ENCODE measurements around the gene TXLNA.

The TXLNA gene

GRCh38 chr1:32184650-32185049, 5.2 kb downstream of the TXLNA start:
- no peak for DNase-seq (ENCODE audit: low read depth in 2 of 2)

DNA sequence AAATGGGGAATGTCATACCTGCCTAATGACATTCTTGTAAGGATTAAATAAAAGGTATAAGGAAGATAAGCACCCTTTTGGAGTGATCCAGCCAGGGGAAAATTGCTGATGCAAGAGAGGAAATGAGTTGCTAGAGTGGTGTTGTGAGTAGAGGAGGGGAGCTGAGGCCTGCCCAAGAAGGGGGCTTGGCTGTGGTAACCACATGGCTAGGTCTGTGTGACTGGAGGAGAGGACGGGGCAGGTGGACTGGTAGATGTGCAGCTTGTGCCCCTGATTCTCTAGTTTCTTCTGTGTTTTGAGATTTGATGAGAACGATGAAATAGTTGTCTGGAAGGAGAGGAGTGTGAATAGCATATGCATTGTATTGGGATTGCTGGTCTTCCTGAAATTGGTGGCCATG, 6.6 kb downstream of the TXLNA start:
- no peak for DNase-seq (ENCODE audit: low read depth in 2 of 2)

- no peak for DNase-seq (ENCODE audit: low read depth in 2 of 2)
Measured at GRCh38 chr1:32186491-32186890, 7.0 kb downstream of the TXLNA start.

GRCh38 chr1:32187850-32188249, 8.4 kb downstream of the TXLNA start:
- DNase-seq (ENCODE audit: low read depth in 2 of 2): no peak

DNA sequence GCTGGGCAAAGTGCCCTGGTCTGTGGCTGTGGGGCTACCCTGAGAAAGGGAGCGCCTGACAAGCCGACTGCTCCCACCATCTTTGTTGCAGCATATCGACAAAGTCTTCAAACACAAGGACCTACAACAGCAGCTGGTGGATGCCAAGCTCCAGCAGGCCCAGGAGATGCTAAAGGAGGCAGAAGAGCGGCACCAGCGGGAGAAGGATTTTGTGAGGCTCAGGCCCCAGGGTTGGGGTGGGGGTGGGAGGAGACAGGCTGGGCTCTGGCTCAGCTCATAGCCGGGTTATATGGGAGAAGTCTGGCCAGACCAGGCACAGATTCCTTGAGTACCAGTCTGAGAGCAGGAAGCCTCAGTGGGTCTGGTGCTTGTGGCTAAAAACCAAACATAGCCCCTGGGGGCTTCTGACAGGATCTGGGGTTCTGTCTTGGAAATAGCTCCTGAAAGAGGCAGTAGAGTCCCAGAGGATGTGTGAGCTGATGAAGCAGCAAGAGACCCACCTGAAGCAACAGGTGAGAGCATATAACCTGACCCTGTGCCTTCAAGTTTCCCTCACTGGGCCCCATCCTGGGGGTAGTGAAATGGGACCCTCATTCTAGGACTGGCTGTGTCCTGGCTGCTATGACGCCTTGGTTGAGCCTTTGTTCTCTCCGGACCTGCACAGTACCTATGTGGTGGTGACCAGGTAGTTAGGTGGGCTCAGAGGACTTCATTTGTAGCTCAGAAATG, 12.9 kb downstream of the TXLNA start:
- no peak for DNase-seq (ENCODE audit: low read depth in 2 of 2)

DNA sequence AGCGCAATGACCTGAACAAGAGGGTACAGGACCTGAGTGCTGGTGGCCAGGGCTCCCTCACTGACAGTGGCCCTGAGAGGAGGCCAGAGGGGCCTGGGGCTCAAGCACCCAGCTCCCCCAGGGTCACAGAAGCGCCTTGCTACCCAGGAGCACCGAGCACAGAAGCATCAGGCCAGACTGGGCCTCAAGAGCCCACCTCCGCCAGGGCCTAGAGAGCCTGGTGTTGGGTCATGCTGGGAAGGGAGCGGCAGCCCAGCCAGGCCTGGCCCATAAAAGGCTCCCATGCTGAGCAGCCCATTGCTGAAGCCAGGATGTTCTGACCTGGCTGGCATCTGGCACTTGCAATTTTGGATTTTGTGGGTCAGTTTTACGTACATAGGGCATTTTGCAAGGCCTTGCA, 15.5 kb downstream of the TXLNA start:
- DNase-seq (ENCODE audit: low read depth in 2 of 2): no peak

DNA sequence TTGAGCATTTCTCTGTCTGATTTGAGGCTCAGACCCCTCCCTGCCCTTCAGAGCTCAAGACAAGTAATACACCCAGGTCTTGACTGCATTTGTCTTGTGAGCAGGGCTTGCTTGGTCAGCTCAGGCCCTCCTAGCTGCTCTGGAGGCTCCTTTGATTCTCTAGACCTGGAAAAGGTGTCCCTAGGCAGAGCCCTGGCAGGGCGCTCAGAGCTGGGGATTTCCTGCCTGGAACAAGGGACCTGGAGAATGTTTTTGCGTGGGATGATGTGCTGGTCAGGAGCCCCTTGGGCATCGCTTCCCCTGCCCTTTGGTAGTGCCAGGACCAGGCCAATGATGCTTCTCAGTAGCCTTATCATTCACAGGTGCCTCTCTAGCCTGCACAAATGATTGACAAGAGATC, 16.1 kb downstream of the TXLNA start:
- no peak for DNase-seq (ENCODE audit: low read depth in 2 of 2)

DNA sequence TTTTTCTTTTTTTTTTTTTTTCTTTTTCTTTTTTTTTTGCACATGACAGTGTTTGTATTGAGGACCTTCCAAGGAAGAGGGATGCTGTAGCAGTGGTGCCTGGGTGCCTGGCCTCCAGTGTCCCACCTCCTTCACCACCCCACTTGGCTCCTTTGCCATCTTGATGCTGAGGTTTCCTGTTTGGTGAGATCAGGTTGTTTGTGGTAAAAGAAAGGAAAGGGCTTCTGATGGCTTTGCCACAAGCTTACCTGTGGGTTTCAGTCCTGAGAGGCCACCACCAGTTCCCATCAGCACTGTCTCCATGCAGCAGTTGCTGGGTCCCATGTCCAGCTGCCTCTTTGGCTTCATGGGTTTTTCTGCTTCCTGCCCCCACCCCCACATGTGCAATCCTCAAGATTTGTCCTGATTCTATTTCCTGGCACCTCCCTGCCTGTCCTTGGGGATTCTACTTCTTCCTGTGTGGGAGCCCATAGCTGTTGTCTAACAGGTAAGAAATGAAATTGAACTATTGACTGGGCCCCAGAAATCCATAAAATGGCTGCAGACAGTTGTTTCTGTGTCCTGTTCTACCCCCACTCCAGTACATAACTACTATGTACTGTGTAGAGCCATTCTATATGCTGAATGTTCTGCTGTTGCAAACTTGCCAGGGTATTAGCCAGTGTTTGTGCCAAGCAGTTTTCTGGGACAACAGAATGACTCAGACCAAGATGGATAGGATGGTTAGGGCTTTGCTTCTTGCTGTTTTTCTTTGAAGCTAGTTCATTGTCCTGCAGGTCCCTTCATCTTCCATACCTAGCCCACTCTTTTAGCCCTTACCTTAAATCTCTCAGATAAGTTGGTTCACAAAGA, 16.7 kb downstream of the TXLNA start:
- DNase-seq (ENCODE audit: low read depth in 2 of 2): no peak

DNA sequence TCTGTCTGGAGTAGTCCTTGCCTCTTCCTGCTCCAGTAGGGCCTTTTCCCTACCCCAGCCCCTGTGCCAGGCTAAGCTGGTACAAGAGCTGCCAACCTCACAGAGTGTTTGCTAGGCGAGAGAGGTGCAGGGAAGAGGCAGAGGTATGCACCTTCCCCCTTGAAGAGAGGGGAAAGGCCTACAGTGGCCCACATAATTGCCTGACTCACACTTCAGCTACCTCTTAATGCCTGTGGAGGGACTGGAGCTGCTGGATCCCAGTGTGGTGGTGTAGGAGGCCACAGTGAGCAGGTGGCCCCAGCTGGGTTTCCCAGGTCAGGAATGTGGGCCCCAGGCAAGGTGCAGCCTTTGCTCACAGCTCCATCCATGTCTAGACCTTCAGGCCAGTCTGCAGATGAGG, 17.6 kb downstream of the TXLNA start:
- DNase-seq (ENCODE audit: low read depth in 2 of 2): no peak

GRCh38 chr1:32197837-32198236, 18.4 kb downstream of the TXLNA start:
- no peak for DNase-seq (ENCODE audit: low read depth in 2 of 2)

DNA sequence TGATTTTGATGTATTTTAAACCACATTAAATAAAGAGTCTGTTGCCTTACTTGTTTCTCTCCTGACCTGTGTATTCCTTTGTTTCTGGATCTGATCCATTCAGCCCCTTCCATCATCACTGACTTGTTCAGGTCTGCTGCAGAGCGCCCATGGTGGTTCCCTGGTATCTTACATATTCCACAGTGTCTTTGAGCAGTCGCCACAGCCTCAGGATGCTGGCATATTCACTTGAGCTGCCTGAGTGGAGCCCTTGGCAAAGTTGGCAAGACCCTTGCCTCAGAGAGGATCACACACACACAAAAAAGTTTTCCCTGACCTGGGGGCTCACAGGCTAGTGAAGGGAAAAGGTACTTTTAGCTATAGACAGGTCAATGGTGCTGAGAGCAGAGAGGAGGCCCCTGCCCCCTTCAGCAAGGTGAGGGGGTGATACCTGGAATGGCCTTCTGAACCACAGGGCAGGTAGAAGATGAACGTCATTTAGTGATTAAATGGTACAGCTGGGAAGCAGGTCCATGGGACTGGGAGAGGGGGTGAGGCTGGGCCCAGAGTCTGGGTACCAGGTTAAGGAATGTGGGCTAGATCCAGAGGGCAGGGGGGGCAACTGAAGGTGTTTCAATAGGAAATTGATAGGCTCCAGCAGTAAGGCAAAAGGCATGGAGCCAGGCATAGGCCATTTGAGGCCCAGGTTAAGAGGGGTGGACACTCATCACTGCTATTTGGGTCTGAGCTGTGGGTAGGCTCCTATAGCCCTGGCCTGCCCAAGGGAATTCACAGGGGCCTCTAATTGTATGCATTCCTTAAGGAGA, 19.0 kb downstream of the TXLNA start:
- DNase-seq (ENCODE audit: low read depth in 2 of 2): no peak

GRCh38 chr1:32199043-32199716, 19.7 kb downstream of the TXLNA start:
- DNase-seq (ENCODE audit: low read depth in 2 of 2): no peak

DNA sequence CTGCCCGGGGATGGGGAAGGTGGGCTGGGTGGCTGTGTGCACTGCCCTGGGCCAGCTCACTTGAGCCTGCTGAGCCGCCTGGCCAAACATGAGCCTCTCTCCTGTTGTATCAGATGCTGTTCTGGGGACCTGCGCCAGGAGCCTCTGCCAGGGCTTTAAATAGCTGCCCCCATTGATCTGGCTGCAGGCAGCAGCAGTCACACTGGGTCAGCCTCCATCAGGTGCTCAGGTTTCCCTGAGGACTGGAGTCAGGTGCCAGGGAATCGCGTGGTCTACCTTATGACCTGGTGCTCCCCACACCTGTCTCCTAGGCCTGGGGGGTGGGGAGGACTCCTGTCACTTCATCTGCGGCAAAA, 20.2 kb downstream of the TXLNA start:
- DNase-seq (ENCODE audit: low read depth in 2 of 2): no peak

DNA sequence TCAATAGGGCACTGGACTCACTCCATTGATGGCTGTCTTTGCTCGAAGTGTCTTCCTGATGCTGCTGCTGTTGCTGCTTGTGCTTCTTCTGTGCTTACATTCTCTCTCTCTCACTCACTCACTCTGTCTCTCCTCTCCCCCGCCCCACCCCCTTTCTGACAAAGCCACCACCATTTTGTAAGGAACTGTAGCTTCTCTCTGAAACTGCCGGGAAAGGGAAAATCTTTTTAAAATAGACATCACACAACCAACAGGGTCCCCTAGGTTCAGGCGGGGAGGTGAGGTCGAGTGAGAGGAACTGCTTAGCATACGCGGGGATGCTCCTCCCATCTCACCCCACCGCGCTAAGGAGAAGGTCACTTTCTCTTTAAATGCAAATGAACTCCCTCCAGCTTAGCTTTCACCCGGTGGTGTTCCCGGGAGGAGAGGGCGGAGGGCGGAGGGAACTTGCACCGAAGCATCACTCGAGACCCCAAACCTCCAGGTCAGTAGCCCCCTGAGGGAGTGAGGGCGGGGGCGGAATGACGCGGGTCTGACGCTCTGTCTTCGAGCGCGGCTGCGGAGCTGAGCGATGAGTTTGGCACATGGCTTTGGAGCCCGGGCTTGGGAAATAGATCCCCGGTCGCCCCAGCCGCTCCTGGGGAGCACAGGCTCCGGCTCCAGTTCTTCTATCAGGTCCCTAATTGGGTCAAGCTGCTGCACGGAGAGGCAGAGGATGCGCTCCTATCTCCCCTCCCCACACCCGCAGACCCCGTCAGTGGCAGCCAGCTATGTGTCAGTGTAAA, 20.9 kb downstream of the TXLNA start, which contains the start of gene CCDC28B:
Gene CCDC28B, plus strand, starts transcription at position 370 of the 785 bp plus-strand sequence. CDS start 1,341 bp downstream, outside the sequence.
- no peak for DNase-seq (ENCODE audit: low read depth in 2 of 2)

DNA sequence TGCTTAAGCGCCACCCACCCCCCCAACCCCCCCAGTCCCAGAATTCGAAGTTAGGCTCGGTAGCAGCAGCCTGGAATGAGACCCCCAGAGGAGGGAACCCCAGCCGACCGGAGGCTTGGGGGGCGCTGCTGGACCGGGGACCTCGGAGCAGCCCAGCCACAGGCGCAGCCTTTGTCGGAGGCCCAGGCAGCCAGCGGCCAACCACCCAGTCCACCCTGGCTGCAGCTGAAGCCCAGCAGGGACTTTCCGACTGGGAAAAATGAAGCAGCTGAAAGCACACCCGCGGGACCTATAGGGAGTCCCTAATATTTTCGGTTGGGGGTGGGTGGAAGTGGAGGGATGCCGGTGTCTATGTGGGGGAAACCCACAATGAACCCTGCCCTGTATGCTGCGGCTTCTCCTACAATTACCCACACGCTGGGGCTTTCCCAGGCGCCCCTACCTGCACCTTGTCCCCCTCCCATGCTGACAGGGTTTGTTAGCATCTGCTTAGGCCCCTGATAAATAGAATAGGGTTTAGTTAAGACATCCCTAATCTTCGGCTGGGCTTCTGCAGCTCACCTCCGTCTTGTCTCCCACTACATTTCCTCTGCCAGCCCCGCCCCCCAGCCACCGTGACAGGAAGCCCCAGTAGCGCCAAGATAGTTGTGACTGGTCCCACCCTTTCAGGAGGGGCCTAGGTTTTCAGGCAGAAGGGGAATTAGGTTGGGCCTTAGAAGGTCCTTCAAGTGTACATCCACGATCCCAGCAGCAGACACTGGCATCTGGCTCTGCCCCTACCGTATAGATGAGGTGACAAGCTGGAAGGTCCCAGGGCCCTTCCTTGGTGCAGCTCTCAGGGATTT, 21.8 kb downstream of the TXLNA start:
- peak in 1 of 2 donors; percentile 20 for DNase-seq (ENCODE audit: low read depth in 2 of 2)

DNA sequence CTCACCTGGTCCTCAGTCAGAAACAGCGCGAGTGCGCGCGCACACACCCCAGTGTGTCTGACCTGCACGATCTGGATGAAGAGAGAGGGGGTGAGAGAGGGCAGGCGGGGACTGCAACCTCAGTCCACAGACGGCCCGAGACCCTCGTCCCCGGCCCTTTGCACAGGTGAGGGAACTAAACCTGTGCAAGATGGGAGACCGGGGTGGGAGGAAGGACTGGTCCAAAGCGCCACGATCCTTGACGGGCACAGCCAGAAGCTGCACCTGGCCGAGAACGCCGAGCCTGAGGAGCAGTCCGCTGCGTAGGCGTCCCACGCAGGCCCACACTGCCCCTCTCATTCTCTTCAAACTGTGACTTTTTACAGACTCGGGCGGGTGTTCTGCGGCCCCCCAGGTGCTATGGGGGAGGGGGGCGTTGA, 25.5 kb downstream of the TXLNA start:
- no peak for DNase-seq (ENCODE audit: low read depth in 2 of 2)

DNA sequence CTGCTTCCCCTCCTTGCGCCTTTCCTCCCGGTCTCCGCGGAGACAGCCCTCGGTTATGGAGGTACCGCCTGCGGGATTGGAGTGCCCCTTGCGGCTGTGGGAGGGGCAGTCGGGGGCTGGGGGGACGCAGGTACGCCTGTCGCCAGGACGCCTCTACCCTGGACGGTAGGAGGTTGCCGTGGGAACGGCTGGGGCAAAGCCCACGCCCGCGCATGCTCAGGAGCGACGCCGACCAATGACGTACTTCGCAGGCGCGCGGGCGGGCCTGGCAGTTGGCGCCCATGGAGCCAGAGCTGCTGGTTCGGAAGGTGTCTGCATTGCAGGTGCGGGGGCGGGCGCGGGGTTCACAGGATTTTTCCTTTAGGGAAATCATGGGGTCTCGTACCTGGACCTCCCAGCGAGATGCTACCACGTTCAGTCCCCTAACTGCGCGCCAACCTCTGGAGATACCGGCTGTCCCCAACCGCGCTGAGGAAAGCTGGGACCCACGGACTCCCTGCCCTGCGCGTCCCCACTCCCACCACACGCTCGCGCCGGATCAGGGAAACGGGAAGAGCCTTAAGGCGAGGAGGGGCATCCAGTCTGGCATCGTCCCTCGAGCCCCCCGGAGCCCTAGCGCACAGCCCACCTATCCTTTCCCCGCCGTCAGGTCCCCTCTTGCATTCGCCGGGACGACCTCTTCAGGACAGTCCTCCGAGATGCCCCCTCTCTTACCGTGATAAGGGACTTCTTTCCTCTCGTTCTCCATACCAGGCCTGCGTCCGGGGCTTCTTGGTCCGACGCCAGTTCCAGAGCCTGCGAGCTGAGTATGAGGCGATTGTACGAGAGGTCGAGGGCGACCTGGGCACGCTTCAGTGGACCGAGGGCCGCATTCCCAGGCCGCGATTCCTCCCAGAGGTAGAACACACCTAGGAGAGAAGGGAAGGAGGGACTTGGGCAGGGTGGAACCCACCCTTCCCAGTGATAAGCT, 26.2 kb downstream of the TXLNA start, which contains the start of gene IQCC:
Gene IQCC, plus strand, starts transcription at position 271 of the 970 bp plus-strand sequence. Its CDS starts 11 bp downstream, at position 282.
- DNase-seq (ENCODE audit: low read depth in 2 of 2): peak; percentile 60 to 68

- DNase-seq (ENCODE audit: low read depth in 2 of 2): no peak
Measured at GRCh38 chr1:32208469-32208868, 29.0 kb downstream of the TXLNA start.

DNA sequence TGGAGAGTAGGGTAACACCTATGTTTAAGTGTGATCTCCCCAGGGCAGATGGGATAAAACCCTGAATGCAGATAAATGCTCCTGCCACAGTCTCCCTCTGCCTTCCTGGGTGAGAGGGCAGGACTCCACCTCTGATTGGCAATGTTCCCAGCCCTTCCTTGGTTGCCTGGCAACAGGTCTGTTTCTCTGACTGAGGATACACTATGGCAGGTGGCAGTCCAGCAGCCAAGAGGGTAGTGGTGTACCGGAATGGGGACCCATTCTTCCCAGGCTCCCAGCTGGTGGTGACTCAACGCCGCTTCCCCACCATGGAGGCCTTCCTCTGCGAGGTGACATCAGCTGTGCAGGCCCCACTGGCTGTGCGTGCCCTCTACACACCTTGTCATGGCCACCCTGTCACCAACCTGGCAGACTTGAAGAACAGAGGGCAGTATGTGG, 29.4 kb downstream of the TXLNA start, which contains the start of gene DCDC2B:
Gene DCDC2B, plus strand, starts transcription at position 199 of the 438 bp plus-strand sequence. Its CDS starts 5 bp downstream, at position 204.
- DNase-seq (ENCODE audit: low read depth in 2 of 2): no peak
